PC-9 (cell line): ENCODE results near the gene RRAS.

ENCODE experiments used
- EZH2 ChIP-seq: fragments of 200-600 bp; sonication (generic); IDR thresholded peaks from 2 replicates; pipeline ENCODE4 v1.8.0; 2017; ENCODE audit warnings: antibody characterized with exemption, low read depth
- TF ChIP-seq, protein P1 (sequence below): fragments of 200-600 bp; sonication (generic); conservative IDR thresholded peaks from 2 replicates; pipeline ENCODE4 v1.6.1; 2017; ENCODE audit warnings: mixed run types, antibody characterized with exemption, mild to moderate bottlenecking, moderate library complexity

DNA sequence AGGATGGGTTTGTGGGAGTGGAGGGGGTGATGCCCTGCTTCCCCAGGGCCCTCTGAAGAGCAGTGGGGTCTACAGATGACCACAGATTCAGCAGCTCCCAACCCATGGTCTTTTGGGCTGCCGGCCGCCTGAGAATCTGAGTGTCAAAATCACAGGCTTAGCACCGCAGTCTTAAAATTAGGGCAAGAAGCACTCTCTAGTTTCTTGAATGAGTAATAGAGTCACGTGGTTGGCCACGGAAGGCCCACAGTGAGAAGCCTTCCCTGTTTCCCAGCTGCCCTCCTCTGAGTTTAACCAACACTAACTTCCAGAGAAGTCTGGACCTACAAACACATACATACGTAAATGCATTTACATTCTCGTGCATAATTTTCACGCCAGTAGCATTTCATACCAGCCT is 42.3 kb upstream of the RRAS start:
- TF ChIP-seq, protein P1, sequence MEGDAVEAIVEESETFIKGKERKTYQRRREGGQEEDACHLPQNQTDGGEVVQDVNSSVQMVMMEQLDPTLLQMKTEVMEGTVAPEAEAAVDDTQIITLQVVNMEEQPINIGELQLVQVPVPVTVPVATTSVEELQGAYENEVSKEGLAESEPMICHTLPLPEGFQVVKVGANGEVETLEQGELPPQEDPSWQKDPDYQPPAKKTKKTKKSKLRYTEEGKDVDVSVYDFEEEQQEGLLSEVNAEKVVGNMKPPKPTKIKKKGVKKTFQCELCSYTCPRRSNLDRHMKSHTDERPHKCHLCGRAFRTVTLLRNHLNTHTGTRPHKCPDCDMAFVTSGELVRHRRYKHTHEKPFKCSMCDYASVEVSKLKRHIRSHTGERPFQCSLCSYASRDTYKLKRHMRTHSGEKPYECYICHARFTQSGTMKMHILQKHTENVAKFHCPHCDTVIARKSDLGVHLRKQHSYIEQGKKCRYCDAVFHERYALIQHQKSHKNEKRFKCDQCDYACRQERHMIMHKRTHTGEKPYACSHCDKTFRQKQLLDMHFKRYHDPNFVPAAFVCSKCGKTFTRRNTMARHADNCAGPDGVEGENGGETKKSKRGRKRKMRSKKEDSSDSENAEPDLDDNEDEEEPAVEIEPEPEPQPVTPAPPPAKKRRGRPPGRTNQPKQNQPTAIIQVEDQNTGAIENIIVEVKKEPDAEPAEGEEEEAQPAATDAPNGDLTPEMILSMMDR: no peak
- TF ChIP-seq EZH2: no peak
